ENCODE results near the gene ARPC1A. TPM values are rescaled to one million over a fixed set of nuclear protein-coding genes. Genes with fewer than 3 reads are reported as not detected.

Gene ARPC1A
- total RNA-seq, 3 donors from 2014 or later: 113 to 122 (median 117) TPM

DNA sequence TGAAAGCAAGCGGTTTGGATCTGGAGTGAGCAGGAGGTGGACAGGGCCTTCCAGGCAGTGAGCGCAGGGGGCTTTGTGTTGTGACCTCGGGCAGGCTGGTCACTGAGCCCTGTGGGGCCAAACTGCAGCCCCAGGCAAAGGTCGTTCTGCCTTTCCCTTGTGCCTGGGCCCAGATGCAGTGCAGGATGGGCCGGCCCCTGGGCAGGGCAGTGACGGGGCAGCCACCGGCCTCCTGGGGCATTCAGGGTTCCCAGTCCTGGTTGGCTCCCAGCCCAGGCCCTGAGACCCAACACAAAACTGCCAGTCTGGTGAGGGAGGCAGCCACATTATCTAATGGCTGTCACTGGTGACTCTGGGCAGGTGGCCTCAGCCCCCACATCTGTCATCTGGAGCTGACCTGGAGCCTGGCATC lies 56.0 kb downstream of the ARPC1A start:
- Histone ChIP-seq H3K27me3 (no peaks in the 10 kb centered on the region), H3K9me3 (no peaks in the 10 kb centered on the region), H3K27ac (no peak overlapping the region), H3K4me1 (peaks cover 0 to 7% of the 10 kb centered on the region in 2 donors), H3K4me3 (no peak overlapping the region), H3K36me3 (no peaks in the 10 kb centered on the region)
- intact Hi-C loops (cut with DNase I; ENCODE audit: low total_unique reads): no loop called here
- no peak for DNase-seq (ENCODE audit: low spot score in 2 of 2)
- no peak for TF ChIP-seq POLR2A (IDR thresholded peaks at IDR 0.05)
- TF ChIP-seq, protein P1, sequence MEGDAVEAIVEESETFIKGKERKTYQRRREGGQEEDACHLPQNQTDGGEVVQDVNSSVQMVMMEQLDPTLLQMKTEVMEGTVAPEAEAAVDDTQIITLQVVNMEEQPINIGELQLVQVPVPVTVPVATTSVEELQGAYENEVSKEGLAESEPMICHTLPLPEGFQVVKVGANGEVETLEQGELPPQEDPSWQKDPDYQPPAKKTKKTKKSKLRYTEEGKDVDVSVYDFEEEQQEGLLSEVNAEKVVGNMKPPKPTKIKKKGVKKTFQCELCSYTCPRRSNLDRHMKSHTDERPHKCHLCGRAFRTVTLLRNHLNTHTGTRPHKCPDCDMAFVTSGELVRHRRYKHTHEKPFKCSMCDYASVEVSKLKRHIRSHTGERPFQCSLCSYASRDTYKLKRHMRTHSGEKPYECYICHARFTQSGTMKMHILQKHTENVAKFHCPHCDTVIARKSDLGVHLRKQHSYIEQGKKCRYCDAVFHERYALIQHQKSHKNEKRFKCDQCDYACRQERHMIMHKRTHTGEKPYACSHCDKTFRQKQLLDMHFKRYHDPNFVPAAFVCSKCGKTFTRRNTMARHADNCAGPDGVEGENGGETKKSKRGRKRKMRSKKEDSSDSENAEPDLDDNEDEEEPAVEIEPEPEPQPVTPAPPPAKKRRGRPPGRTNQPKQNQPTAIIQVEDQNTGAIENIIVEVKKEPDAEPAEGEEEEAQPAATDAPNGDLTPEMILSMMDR (IDR thresholded peaks at IDR 0.05): no peak
- TF ChIP-seq POLR2AphosphoS5 (IDR thresholded peaks at IDR 0.05): no peak

DNA sequence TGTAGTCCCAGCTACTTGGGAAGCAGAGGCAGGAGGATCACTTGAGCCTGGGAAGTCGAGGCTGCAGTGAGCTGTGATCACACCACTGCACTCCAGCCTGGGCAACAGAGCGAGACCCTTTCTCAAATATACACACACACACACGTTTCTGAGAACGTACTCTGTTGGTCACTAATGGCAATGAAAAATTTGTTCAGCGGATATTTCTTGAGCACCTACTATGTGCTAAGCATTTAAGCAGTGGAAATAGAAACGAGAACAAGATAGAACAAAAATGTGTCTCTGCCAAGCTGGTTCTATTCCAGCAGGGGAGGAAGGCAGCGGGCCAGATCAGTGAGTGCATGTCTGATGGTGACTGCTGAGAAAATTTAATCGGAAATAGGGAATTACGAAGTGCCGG lies 57.5 kb downstream of the ARPC1A start:
- Histone ChIP-seq H3K27ac (no peak overlapping the region), H3K4me1 (peaks cover 0 to 7% of the 10 kb centered on the region in 2 donors), H3K27me3 (no peaks in the 10 kb centered on the region), H3K36me3 (no peaks in the 10 kb centered on the region), H3K9me3 (no peaks in the 10 kb centered on the region), H3K4me3 (no peak overlapping the region)
- intact Hi-C loops (cut with DNase I; ENCODE audit: low total_unique reads): no loop called here
- DNase-seq (ENCODE audit: low spot score in 2 of 2): no peak
- TF ChIP-seq, protein P1 (IDR thresholded peaks at IDR 0.05): no peak
- no peak for TF ChIP-seq POLR2AphosphoS5 (IDR thresholded peaks at IDR 0.05)
- no peak for TF ChIP-seq POLR2A (IDR thresholded peaks at IDR 0.05)

DNA sequence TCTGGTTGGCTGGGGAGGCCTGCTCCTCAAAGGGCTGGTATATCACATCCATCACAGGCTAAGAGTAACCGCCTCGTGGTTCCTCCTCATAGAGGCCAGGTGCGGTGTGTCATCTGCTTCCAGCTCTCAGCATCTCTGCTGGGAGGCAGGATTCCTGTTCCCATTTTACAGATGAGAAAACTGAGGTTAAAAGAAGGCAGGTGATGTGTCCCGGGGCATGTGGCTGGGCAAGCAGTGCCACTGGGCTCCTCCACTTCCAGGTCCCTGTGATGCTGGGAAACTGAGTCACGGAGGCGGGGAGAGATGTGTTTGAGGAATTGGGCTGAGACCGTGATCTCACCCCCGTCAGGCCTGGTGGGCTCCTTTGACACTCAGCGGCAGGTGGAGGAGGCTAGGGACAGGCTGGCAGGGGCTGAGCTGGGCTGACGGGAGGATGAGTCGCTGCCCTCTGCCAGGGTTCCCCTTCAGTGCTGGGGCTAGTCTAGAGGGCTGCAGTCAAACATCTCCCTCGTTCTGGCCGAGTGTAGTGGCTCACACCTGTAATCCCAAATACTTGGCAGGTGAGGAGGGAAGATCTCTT lies 58.2 kb downstream of the ARPC1A start:
- no peak for DNase-seq (ENCODE audit: low spot score in 2 of 2)
- no peaks in the 10 kb centered on the region for H3K36me3 ChIP-seq
- H3K9me3 ChIP-seq: no peaks in the 10 kb centered on the region
- intact Hi-C loops (cut with DNase I; ENCODE audit: low total_unique reads): no loop called here
- H3K4me3 ChIP-seq: no peak overlapping the region
- H3K27me3 ChIP-seq: no peaks in the 10 kb centered on the region
- H3K4me1 ChIP-seq: peaks cover 0 to 7% of the 10 kb centered on the region in 2 donors
- TF ChIP-seq, protein P1 (IDR thresholded peaks at IDR 0.05): no peak
- TF ChIP-seq POLR2A (IDR thresholded peaks at IDR 0.05) (no peak), POLR2AphosphoS5 (IDR thresholded peaks at IDR 0.05) (no peak)
- no peak overlapping the region for H3K27ac ChIP-seq

DNA sequence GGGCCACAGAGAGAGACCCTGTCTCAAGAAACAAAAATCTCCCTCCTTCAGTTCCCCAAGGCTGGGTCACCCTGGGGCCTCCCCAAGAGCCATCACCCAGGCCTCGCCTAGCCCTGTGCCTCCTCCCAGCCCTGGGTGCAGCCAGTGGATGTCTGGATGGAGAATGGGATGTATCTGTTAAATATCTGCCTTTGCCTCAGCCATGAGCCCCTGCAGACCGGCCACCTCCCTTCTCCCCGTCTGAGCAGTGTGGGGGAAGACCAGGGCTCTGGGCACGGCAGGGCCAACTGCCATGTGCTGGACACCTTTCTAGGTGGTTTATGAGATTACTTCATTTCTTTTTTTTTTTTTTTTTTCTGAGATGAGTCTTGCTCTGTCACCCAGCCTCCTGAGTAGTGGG lies 58.8 kb downstream of the ARPC1A start:
- TF ChIP-seq POLR2A (IDR thresholded peaks at IDR 0.05) (no peak), POLR2AphosphoS5 (IDR thresholded peaks at IDR 0.05) (no peak)
- TF ChIP-seq, protein P1 (IDR thresholded peaks at IDR 0.05): no peak
- Histone ChIP-seq H3K4me1 (peaks cover 0 to 7% of the 10 kb centered on the region in 2 donors), H3K27me3 (no peaks in the 10 kb centered on the region), H3K27ac (no peak overlapping the region), H3K36me3 (no peaks in the 10 kb centered on the region), H3K9me3 (no peaks in the 10 kb centered on the region), H3K4me3 (no peak overlapping the region)
- no peak for DNase-seq (ENCODE audit: low spot score in 2 of 2)
- intact Hi-C loops (cut with DNase I; ENCODE audit: low total_unique reads): no loop called here

DNA sequence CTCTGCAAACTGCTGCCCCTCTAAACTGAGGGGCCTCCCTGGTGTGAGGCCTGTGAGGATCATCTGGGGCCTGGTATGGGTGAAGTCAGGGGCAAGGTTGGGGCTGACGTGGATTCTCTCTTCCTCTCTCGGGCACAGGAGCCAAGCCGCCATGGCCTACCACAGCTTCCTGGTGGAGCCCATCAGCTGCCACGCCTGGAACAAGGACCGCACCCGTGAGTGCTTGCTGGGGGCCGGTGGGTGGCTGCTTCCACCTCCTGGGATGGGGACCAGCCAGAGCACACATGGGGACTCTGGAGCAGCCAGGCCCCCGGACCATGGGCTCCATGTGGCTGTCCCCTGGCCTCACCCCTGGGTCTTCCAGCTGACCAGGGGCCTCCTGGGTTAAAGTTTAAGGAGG lies 59.9 kb downstream of the ARPC1A start:
- no peak for DNase-seq (ENCODE audit: low spot score in 2 of 2)
- H3K9me3 ChIP-seq: no peaks in the 10 kb centered on the region
- H3K4me1 ChIP-seq: peaks cover 0 to 7% of the 10 kb centered on the region in 2 donors
- no peaks in the 10 kb centered on the region for H3K27me3 ChIP-seq
- intact Hi-C loops (cut with DNase I; ENCODE audit: low total_unique reads): no loop called here
- no peak overlapping the region for H3K4me3 ChIP-seq
- no peak overlapping the region for H3K27ac ChIP-seq
- no peak for TF ChIP-seq POLR2A (IDR thresholded peaks at IDR 0.05)
- TF ChIP-seq, protein P1 (IDR thresholded peaks at IDR 0.05): no peak
- no peak for TF ChIP-seq POLR2AphosphoS5 (IDR thresholded peaks at IDR 0.05)
- no peaks in the 10 kb centered on the region for H3K36me3 ChIP-seq
